AG08396 (cell line): ENCODE results near the gene SEMA3C.

Experiments used
- DNase-seq: peaks from one replicate; pipeline ENCODE4 v3.0.0; 2012; ENCODE audit warnings: low spot score, mixed read lengths

Gene SEMA3C

DNA sequence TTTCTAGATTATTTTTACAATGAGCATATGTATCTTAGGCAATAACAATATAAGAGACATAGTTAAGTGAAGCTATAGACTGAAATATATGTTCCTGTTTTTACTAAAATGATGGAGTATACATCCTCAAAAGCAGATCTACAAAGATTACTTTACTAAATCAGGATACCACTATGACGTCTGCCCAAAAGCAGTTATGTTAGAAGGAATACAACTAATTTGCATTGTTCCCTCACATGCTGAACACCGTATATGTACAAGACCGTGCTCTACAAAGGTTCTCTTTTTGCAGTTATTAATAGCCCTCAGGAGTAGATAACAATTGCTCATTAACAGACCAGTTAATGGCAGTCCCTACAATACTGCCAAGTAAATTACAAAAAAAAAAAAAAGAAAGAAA lies 143.0 kb downstream of the SEMA3C start:
- DNase-seq: no peak

DNA sequence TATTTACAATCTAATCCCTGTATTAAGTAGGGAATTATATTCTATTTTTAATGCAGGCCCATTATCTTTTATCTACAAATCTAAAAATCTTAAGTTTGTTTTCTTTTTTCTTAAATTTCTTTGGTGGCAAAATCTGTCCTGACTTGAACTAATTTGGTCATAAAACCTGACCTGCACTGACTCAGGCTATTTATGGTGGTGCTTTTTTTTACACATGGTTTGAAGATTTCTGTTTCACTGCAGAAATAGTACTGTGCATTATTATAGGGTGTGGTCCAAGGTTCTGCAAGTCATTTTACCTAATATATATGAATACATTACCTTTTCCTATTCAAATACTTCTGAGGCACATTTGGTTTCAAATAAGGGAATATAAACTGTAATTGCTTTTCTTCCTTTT lies 143.4 kb downstream of the SEMA3C start:
- DNase-seq: no peak

DNA sequence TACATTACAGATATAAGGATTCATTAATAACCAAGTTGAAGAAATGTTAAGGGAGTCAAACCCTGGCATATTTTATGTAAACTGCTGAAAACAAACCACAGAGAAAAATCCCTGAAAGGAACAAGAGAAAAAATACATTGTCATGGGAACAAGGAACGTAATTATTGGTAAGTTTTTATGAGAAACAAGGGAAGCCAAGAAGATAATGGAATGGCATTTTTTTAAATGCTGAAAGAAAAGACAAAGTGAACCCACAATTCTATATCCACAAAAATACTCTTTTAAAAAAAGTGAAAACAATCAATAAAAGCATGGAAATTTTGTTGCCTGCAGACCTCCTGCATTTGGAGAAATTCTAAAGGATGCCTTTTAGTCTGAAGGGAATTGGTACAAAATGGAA lies 144.0 kb downstream of the SEMA3C start:
- no peak for DNase-seq

DNA sequence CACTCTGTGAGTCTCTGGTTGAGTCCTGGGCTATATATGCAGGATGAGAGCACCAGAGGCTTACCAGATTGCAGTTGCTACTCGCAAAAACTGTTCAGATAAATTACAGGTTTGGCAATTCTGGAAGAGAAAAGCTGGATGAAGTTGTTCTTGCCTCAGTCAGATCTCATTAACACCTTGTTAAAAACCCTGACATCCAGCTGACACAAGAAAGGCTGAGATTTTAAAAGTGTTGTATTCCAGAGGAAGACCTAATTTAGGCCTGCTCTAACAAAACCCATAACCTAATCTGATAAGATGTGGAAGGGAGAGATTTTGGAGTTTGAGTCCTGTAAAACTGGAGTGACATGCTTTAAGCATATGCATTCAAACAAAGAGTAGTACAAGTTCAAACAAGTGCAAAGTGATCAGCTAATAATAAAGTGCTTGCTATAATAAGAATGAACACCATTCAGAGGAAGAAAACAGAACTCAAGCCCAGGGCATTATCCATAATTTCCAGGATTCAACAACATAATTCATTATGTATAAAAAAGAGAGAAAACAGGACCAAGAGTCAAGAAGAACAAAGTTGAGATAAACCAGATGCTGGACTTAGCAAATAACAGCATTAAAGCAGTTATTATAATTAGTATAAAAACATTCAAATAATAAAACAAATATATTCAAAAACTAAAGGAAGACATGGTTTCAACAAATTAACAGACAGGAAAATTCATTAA lies 144.9 kb downstream of the SEMA3C start:
- DNase-seq: no peak

DNA sequence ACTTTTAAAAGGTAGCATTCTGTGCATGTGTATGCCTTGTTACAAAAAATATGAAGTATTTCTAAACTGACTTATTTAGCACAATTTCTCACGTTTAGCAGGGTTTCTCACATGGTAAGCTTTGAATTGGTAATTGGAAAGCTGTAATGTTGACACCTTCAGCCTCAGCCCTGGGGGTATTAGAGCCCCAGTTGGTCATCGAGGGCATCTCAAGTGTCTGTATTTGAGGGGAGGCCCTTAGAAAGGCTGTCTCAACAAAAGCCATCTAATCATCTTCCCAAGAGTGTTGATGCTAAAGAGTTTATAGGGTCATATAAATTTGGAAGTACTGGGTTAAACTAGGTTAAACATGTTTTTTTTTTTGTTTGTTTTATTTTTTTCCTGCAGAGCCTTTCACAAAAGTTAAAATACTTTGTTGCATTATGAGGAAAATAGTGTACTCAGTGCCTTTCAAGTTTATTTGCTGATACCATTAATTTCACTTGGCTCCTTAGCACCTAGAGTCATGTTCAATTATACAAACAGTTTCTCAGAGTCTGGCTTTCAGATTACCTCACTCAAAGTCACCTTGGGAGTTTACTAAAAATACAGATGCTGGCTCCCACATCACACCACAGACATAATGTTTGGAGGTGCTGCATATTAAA lies 146.4 kb downstream of the SEMA3C start:
- no peak for DNase-seq

DNA sequence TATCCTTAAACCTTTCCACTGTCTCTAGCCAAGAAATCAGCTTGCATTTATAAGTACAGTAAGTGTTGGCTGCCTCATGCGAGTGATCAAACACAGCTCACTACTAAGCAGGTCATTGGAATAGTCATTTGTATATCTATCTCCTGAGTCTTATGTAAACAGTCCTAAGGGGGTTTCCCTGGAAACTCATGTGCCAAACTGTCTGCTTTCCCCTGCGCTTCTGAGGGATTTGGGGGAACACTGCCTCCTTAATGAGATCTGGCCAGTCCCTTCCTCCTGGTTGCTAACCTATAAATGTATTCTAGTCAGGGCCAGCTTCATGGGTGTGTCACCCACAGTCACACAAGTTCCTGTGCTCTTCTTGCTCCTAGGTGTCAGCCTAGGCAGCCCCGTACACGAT lies 147.3 kb downstream of the SEMA3C start:
- no peak for DNase-seq

DNA sequence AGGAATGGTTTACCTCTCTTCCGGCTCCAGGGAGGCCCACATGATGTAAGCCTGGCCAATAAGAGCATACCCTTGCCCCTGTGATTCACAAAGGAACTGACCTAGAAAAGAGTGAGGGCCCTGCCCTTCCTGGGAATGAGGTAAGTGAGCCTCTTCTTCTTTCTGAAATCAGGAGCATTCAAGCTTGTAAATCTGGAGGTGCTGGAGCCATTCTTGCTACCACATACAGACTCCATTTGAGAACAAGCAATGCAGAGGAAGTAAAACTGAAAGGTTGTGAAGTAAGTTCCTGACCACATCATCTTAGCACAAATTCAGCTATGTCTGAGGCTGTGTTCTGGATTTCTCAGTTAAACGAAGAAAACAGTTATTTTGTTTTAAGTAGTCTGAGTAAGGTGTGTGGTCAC lies 148.2 kb downstream of the SEMA3C start:
- no peak for DNase-seq

DNA sequence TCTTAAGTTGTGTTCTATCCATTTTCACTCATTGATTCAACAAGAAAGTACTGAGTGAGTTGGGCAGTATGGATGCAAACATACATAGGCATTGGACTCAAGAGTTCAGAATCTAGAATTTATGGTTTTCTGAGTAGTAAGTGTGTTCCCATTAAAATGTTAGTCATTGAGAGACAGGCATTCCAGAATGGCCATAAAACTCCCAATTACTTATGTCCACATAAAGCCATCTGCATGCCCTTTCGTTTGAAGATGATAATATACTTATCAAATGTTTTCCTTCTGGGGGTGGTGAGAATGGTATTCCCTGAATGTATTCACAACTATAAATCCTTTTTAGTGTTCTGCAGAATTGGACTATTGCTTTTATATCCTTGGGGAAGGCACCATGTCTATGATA lies 148.8 kb downstream of the SEMA3C start:
- no peak for DNase-seq

DNA sequence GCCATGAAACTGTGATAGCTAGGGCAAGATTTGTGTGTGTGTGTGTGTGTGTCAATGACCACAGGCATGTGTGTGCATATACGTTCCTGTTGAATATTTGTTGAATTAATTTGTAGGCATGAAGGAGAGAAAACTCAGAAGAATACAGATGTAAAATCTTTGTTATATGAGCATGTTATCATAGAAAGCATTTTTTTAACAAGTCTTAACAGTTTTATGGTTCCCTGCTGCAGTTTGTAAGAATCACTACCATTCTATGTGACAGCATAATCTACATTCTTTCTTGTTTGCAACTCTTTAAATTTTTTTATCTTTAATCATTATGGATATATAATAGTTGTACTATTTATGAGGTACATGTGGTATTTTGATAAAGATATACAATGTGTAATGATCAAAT lies 150.1 kb downstream of the SEMA3C start:
- DNase-seq: no peak

DNA sequence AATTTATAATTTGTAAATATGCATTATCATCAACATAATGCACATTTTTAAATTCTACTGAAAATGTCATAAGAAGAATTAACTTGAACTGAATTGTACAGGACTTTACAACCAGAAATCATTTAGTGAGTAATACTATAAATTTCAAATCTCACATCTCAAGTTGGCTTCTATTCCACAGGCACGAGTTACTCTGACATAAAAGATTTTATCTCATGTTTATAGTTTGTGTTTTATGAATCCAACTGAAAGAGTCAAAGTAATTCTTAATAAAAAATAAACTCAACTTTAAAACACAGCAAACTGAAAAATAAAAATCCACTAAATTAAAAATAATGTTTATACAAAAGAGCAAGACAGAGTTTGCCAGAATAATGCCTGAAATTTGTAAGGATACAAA lies 151.2 kb downstream of the SEMA3C start:
- DNase-seq: no peak

DNA sequence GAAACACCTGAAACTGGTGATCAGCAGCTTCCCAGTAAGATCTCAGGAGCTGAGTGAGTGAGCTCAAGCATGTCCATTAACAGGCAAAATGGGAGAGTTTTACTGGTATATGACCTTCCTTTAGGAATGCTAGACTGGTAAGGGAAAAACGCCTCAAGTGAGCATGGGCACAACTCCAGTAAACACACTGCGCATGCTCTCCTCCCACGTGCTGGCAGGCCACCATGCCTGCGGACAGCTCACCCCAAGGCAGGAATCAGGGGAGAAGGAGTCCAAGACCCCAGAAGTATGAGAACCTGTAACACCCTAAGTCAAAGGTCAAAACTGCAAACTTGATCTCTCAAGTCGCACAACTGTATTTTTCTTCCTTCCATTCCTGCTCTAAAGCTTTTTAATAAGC lies 152.1 kb downstream of the SEMA3C start:
- no peak for DNase-seq

DNA sequence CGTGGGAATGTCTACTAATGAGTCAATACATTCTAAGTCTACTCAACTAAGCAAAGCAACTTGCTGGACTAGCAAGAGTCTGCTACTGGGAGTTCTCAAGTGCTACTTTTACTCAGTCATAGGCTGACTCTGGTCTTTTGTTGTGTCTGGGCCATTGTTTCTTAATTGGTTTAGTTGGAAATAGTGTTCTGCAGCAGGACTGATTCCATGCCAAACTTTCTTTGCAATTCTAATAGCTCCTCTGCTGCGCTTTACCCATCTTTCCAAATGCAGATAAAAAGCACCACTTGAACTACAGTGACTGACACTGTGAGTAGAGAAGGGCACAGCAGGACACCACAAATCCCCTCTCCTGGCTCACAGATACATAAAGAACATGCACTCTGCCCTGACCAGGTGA lies 154.7 kb downstream of the SEMA3C start:
- DNase-seq: no peak

DNA sequence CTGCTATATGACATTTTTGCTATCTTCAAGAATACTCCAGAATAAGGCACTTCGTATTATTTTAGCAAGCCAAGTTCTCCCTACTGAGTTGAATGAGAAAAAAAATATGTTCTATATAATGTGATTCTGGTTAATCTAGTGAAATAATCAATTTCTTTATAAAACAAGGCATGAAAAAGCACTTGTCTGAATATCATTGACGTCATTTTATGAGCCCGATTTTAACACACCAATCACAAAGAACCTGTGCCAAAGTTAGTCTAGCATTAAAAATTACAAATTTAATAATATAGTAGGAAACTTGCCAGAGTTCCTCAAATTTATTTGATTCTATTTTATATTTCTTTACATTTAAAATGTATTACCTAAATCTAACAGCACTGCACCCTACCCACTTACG lies 155.1 kb downstream of the SEMA3C start:
- no peak for DNase-seq

DNA sequence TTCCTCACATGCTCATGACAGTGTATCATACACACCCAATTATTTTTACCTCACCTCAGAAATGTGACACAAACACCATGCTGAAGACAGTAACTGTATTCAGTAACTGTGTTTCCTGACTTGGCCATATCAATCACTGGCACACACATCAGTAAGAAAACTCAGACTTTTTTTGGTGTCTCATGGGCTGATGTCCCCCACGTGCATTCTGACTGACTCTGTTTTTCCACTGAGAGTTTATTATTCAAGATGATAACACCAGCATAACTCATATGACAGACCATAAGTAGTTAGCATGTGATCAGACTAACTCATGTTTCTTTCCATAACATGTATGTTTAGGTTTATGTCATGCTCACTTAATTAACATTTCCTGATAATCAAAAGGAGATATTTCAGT lies 155.6 kb downstream of the SEMA3C start:
- DNase-seq: no peak

DNA sequence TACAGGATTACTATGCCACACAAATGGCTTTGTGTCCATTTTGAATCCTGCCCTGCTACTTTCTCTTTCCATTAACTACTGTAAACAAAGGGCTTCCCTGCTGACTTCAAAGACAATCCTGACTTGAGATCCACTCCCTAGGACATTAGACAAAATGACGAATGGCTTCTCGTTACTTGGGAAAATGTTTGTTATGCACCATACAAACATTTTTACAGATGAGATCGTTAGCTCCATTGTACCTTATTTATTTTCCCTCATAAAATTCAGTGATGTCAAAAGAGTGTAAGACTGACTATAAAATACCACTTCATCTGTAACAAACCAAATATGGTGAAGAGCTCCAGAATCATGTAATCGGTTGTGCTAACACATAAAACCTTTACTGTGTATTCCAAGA lies 158.6 kb downstream of the SEMA3C start:
- no peak for DNase-seq

DNA sequence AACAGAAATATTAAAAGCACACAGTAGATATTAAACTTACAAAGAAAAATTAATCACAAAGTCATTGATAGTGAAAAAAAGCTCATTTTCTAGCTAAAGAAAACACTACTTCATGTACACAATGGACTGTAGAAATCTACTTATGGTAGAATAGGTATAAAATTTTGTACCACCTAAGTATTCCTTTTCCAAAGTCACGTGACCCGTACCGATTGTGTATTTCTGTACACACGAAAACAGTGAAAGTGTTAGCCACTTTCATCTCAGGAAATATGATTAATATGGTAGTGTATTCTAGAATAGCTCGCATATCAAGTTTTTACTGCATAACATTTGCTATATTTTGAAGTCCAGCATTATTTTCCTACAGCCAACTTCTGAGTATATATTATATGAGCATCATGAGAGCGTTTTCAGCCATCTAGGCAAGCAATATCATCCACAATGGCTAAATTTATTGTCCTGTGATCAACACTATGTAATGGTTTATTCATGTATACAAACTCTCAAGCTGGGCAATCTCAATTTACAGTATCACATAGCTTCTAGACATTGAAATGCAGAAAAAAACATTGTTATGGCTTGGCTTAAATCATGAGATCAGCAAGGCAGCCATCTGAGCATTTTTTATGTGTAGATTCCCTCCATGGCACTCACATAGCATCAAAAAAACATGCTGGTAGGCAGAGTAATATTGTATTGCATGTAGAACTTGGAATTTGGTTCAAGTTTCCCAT lies 165.7 kb downstream of the SEMA3C start:
- no peak for DNase-seq

DNA sequence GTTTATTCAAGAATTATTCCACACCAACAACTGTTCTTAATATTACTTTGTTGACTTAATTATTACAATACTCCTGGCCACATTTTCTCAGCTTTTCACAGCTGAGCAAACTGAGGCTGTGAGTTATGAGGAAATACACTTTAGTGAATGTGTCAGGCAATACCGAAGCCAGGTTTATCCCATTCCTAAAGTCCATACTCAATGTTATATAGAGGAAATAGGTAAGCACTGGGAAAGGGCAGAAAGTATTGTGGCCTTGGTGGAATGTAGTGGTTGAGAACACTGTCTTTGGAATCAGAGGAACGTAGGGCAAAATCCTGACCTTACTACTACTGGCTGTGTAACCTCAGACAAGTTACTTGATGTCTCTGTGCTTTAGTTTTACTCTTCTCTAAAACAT lies 169.6 kb downstream of the SEMA3C start:
- DNase-seq: no peak

DNA sequence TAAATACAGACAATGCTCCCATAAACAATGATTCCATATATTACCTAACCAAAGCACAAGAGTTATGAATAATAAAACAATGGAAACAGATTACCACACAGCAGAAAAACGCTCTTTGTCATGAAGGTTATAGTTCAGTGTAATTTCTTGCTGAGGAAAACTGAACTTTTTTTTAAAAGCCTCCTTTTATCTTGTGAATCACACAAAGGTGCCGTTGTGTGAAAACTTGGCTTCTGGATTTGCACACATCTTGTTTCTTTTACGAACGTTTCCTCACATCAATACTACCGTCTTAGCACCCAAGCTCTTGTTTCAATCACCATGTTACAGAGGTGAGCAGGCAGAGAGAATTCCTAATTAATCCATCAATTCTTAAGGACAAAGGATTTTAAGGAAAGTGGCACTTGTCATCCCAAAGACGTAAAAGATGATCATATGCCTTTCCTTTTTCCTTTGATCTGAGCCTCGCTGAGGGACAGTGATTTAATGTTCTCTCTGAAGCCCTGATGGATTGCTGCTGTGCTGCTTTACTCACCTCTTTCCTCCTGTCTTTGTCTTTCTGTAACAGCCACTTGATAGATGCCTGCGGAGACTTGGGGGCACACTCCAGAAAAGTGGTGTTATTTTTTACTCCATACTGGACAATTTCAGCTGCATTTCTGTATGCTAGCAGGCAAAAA lies 170.3 kb downstream of the SEMA3C start:
- no peak for DNase-seq

DNA sequence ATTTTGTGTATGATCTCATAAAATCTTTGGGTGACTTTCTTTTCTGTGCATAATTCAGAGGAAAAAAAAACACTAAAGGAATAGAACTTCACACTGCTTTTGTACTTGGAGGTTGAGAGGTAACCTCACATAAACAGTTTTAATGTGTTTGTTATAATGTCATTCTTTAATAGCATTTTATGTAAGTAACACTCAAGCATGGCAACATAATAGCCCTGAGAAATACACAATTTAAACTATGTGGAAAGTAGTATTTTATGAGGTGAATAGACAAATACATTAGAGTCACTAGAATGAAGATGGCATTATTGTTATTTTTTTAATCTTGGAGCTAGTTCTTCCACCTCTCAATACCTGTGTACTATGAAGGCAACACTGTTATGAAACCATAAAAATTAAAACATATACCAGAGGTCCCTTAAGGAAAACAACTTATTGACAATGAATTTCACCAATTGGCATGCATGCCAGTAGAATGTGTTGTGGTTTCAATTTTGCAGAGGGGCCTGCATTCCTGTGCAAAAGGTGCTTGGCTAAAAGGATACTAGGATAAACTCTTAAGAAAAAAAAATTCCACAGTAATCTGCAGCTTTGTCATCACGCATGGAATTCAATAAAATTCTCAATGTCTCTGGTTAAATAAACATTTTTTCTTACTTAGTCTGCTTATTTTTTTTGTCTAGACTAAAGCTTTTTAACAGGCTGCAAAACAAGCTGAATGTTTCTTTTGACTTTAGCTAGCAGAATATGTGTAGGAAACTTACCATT lies 177.9 kb downstream of the SEMA3C start:
- peak; percentile 6 for DNase-seq

DNA sequence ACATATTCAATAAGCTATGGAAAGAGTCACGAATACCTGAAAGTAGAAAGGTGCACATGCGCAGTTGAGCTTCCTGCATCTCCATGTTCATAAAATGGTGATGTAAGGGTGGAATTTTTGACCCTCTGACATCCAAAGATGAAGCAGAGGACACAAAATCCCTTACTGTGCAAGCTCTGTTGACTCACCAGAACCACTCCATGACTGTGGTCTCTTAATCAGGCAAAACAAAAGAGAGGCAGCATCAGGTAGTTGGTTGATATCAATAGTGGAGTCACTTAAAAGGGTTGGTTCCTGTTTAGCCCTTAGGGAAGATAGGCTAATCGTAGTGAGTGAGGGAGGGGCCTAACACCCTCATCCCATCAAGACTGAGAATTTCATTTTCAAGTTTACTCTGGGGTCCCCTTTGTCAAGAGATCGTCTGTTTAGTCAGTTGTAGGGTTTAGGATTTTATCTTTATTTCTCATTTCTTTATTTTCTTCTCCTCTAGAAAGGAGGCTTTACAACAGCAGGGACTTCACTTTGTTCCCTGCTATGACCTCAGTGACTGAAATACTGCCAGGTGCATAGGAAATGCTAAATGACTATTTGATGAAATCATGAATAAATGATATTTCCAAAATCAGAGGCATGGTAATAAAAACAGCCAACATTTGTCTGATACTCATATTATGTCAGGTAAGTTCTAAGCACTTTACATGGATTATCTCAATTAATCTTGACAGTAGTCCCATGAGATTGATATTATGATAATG lies 182.3 kb downstream of the SEMA3C start:
- DNase-seq: no peak

DNA sequence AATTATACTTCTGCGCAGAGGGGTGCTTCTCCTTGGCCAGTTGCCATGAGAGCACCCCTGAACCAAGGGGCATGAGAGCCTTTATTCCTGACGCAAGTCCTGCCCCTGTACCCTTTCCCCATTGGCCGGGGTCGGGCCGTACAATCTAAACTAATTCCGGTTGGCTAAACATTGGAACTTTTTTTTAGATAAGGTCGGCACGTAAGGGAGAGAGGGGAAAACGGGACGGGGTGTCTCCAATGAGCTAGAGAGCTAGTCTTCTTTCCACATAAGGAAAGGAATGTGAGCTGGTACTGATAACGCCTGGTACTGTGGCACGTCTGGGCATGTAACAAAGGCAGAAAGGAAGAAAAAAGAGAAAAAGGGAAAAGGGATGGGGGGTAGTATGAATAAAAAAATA lies 183.5 kb downstream of the SEMA3C start:
- no peak for DNase-seq
